Rectal smooth muscle tissue (tissue), 1 donor: ENCODE measurements around the gene KRT80.

ENCODE experiments used
- H3K27ac ChIP-seq: one replicate; pipeline ENCODE4 v1.7.0; 2013; ENCODE audit warnings: low read depth, low read length, inconsistent platforms
- H3K27me3 ChIP-seq: one replicate; pipeline ENCODE4 v1.7.0; 2013; ENCODE audit warnings: low read length; ENCODE audit not compliant: control insufficient read depth, insufficient read depth
- H3K36me3 ChIP-seq: one replicate; pipeline ENCODE4 v1.7.0; 2013; ENCODE audit warnings: low read length; ENCODE audit not compliant: control insufficient read depth, insufficient read depth
- H3K4me1 ChIP-seq: one replicate; pipeline ENCODE4 v1.7.0; 2013; ENCODE audit warnings: low read length; ENCODE audit not compliant: control insufficient read depth, insufficient read depth
- H3K4me3 ChIP-seq: one replicate; pipeline ENCODE4 v1.7.0; 2013; ENCODE audit warnings: low read length
- H3K9ac ChIP-seq: one replicate; pipeline ENCODE4 v1.7.0; 2013; ENCODE audit warnings: low read length

Gene KRT80

DNA sequence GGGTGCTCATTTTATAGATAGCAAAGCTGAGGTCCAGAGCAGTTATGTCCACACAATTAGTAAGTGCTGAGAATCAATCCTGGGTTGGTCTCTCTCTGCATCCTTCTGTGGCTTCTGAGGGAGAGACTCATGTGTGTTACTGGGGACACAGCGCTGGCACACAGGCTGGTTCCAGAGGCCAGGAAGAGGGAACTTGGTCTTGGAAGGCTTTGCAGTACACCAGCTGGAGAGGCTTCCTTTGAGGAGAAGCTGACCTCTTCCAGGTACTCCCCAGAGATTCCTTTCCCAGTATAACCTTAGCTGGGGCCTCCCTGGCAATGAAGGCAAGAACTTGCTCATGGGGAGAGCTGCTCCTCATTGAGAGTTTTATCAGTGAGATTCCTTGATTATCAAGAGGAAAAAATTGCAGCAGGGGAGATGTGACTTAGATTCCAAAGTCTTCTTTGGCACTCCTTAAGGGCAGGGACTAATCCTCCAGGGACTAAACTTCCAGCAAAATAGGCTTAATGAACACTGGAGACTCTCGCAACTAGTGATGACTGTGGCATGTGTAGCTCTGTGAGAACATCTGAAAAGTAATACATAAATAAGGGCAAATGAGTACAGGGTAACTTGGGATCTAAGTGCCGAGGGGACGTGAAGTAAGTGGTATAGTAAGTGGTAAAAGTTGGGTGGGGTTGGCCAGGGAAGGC lies 13.9 kb upstream of the KRT80 start:
- no peaks in the 10 kb centered on the region for H3K36me3 ChIP-seq
- H3K4me1 ChIP-seq: no peaks in the 10 kb centered on the region
- no peak overlapping the region for H3K4me3 ChIP-seq
- H3K27ac ChIP-seq: no peak overlapping the region
- no peaks in the 10 kb centered on the region for H3K27me3 ChIP-seq
- no peak overlapping the region for H3K9ac ChIP-seq

DNA sequence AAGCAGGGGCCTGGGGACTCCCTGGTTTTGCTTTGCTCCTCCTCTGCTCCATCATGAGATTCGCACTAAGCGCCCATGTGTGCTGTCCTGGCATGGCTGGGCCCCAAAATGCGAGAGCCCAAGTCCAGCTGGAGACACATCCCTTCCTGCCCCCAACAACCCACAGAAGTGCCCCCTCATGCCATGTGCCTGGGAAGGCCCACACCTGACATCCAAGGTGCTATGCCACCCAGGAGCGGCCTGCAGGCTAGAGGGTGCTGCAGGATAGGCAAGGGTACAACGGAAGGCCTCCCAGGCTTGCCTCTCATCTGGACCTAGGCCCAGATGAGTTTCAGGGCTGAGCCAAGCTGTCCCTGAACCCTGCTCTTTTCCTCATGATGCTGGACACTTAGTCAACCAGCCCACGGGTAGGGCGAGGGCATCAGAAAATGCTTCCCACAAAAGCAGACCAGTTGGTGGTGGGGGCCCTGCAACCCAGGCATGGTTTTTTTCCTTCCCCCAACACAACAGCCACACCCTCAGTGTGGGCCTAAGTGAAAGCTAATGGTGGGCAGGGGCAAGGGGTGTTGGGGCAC lies 13.2 kb upstream of the KRT80 start:
- Histone ChIP-seq H3K27ac (no peak overlapping the region), H3K4me1 (no peaks in the 10 kb centered on the region), H3K27me3 (no peaks in the 10 kb centered on the region), H3K36me3 (no peaks in the 10 kb centered on the region), H3K4me3 (no peak overlapping the region), H3K9ac (no peak overlapping the region)

DNA sequence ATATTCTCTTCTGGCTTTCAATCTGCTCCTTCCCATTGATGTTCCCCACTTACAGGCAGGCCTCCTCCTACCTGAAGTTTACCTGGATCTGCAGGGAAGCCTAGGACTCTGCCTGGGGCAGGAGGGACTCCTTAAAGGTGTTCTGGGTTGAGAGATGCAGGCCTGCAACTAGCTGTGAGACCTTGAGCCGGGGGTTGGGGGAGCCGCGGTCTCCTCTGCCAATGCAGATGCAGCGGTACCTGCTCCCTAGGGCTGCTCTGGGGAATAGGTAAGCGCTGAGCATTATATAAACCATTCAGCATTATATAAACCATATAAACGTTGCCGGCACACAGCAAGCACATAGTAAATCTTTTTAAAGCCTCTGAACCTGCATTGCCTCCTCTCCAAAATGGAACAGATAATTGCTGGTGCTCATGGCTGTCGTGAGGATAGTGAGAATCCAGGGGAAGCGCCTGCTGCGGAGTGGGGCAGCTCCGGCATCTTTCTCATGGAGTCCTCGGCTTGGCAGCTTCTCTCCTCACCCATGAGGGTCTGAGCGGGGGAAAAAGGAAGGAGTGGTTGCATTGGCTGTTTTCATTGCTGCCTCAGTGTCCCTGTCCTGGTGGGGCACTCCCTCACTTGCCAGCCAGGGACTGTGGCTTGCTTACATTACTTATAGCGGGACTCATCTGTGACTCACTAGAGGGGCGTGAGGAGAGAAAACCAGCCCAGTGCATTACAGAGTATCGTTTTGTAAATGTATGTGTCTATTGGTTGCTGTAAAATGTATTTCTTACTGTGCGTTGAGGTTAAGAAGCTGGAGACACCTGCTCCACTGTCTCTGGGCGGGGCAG lies 12.5 kb upstream of the KRT80 start:
- no peak overlapping the region for H3K4me3 ChIP-seq
- no peak overlapping the region for H3K9ac ChIP-seq
- H3K27me3 ChIP-seq: no peaks in the 10 kb centered on the region
- no peaks in the 10 kb centered on the region for H3K36me3 ChIP-seq
- H3K27ac ChIP-seq: no peak overlapping the region
- H3K4me1 ChIP-seq: no peaks in the 10 kb centered on the region

DNA sequence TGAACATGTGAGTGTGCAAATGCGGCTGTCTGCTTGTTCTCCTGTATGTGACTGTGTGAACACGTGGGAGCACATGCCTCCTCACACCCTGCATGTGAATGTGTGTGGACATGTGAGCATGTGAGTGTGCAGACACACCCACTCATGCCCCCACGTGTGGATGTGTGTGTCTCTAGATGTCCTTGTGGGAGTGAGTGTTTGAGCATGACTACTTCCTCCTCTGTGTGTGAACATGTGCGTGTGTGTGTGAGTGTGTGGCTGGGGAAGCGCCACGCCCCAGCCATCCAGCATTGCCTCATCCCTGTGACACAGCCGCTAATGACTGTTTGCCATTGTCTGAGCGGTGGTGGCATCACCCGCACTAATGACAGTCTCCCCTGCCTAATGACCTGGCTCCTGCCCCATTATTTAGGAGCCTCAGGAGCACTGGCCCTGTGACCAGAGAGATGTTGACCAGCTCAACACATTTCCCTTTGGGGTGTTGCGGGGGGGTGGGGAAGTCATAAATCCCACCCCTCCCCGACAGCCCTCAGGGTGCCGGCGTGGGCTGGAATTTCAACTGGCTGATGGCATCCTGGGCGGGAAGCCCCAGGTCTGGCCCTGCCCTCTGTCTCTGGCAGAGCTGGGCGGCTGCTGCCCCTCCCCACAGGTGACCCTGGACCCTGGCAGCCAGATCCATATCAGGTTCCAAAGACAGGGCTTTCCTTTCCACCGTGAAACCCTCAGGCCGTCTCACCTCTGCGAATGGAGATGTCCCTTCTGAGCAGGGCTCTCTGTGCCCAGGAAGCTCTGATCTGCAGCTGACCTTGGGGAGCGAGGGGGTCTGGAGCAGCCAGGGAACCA lies 11.5 kb upstream of the KRT80 start:
- Histone ChIP-seq H3K9ac (no peak overlapping the region), H3K36me3 (no peaks in the 10 kb centered on the region), H3K4me1 (no peaks in the 10 kb centered on the region), H3K27me3 (no peaks in the 10 kb centered on the region), H3K27ac (no peak overlapping the region), H3K4me3 (no peak overlapping the region)

DNA sequence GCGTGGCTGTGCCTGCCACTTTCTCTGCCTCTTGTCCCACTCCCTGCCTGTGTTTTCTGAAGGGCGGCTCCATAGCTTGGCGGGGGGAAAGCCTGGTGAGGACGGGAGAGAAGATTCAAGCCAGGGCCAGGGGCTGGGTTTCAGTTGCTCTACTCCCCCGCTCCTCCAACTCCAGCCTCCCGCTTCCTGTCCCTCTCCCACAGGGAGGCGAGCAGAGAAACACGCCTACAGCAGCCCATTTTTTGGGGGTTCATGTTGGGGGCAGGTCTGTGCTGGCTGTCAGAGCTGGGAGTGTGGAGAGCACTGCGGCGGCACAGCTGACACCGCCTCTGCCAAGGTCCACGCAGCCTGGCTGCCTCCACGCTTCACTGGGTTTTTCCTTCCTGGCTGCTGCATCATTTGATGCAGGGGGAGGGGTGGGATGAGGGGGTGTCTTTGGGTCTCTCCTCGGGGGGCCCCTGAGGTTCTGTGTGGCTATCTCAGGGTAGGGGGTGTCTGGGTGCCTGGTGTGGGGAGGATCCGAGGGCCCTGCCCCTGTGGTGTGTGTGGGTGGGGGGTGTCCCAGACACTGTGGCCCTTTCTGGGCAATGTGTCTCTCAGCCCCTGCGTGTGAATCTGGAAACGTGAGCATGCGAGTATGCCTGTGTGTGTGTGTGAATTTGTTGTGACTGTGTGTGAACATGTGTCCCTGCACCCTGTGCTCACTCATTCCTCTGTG lies 10.7 kb upstream of the KRT80 start:
- Histone ChIP-seq H3K4me1 (no peaks in the 10 kb centered on the region), H3K36me3 (no peaks in the 10 kb centered on the region), H3K27ac (no peak overlapping the region), H3K9ac (no peak overlapping the region), H3K27me3 (no peaks in the 10 kb centered on the region), H3K4me3 (no peak overlapping the region)

DNA sequence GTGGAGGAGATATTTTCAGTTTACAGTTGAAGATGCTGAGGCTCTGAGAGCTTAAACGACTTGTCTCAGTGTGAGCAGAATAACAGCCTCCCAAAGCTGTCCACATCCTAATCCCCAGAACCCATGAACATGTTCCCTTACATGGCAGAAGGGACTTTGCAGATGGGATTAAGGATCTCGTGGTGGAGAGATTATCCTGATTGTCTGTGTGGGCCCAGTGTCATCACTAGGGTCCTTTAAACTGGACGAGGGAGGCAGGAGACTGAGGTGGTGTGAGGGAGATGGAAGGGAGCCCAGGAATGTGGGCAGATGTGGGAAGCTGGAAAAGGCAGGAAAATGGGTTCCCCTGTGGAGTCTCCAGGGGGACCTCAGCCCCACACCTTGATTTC lies 9.6 kb upstream of the KRT80 start:
- no peak overlapping the region for H3K4me3 ChIP-seq
- no peaks in the 10 kb centered on the region for H3K36me3 ChIP-seq
- H3K27ac ChIP-seq: no peak overlapping the region
- H3K27me3 ChIP-seq: no peaks in the 10 kb centered on the region
- H3K4me1 ChIP-seq: no peaks in the 10 kb centered on the region
- no peak overlapping the region for H3K9ac ChIP-seq

DNA sequence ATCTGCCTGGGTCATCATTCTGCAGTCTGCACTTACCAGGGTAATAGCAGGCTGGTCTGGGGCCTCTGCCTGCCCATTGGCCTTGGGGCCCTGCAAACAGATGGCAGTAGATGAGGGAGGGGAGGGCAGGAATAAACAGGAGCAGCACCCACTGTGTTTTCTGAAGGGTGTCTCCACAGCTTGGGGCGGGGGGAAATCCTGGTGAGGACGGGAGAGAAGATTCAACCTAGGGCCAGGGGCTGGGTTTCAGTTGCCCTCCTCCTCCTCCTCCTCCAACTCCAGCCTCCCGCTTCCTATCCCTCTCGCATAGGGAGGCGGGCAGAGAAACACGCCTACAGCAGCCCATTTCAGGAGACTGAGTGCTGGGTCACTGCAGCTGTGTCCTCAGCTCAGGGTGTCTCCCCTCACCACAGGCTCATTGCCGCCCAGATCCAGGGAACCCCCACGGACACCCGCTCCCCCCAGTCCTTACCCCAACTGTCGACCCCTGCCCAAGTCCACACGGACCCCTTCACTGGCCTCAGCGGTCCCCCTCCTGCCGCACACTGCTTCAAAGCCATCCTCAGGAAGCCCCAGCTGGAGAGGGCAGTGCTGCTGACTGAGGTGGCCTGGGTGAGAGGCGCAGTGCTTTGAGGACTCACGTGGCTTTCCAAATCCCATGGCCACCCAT lies 9.1 kb upstream of the KRT80 start:
- H3K27ac ChIP-seq: no peak overlapping the region
- no peaks in the 10 kb centered on the region for H3K36me3 ChIP-seq
- H3K4me3 ChIP-seq: no peak overlapping the region
- no peaks in the 10 kb centered on the region for H3K4me1 ChIP-seq
- H3K9ac ChIP-seq: no peak overlapping the region
- H3K27me3 ChIP-seq: no peaks in the 10 kb centered on the region

DNA sequence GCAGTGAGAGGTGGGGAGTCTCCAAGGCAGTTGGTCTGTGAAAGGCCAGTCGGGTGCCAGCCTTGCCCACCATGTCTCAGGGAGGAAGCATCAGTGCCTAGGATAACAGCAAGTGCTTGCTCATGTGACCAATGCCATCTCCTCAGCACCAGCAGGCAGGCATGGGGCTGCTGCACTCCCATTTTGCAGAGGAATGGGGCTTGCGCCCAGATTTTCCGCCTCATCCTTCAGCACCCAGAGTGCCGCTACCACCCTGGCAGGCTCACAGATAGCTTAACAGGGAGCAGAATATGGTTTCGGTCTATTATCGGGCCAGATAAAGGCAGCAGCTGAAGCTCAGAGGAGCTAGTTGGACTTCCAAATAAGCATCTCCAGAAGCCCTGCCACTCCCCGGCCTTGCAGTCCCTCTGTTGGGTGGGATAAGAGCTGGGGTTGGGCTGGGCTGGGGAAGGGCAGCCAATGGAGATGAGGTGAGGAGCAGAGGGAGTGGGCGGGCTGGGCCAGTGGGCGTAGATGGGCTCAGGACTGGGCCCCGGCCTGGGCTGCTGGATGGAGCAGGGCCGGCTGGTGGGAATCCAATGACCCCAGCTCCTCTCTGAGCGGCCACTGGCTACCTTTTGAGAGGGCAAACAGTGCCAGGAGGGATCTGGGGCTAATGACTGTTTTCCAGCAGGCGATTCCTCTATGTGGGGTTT lies 8.4 kb upstream of the KRT80 start:
- no peak overlapping the region for H3K9ac ChIP-seq
- no peaks in the 10 kb centered on the region for H3K4me1 ChIP-seq
- no peaks in the 10 kb centered on the region for H3K27me3 ChIP-seq
- no peak overlapping the region for H3K4me3 ChIP-seq
- no peak overlapping the region for H3K27ac ChIP-seq
- H3K36me3 ChIP-seq: no peaks in the 10 kb centered on the region

DNA sequence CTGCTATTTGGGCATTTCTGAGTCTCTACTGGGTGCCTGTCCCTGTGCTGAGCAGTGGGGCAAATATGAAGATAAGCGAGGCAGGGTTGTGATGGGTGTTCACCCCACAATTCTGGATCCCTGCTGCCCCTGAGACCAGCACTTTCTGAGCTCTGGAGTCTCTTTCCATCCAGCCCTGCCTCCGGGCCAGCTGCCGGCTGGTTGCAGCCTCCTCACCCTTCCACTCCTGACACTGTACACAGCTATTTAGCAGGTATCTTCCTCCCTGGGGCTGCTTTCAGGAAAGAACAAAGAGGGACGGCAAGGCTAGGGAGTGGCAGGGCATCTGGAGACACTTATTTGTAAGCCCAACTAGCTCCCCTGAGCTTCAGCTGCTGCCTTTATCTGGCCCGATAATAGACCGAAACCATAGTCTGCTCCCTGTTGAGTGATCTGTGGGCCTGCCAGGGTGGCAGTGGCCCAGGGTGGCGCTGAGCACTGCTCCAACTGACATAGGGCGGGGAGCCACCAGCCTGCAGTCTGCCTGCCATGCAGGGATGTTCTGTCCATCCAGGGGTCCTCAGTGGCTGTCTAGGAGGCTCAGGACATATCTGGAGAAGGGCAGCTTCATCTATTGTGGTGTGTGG lies 7.6 kb upstream of the KRT80 start:
- H3K9ac ChIP-seq: no peak overlapping the region
- H3K4me1 ChIP-seq: peaks cover 2% of the 10 kb centered on the region
- no peaks in the 10 kb centered on the region for H3K36me3 ChIP-seq
- H3K4me3 ChIP-seq: no peak overlapping the region
- no peak overlapping the region for H3K27ac ChIP-seq
- no peaks in the 10 kb centered on the region for H3K27me3 ChIP-seq

DNA sequence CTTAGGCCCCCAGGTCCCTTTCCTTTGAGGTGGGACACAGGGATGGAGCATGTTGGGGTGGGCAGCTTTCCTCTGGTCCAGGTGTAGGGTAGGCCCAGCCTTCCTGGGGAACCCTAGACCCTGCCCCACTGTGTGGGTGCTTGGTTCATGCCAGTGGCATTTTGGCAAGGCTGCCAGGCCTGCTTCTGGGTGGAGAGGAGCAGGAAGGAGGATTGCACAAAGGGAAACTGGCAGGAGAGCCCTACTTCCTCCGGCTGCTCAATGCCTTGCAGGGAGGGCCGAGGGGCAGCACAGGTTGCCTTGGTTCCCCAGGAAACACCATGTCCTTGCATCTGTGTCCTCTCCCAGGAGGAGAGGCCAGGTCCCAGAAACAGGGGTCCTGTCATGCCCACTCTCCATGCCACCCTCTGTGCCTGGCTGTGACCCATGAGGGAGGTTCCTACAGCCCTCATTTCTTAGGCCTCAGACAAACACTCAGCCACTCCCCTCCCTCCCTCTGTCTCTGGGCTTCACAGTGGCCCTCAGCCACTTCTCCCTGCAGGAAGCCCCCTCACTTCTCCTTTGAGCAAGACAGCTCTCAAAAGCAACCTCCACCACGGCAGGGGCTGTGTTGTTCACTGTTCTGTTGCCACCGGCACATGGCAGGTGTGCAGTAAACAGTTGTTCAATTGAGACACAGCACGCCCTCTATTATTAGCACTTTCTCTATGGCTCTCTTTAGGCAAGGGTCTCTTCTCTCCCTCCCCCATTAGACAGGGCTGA lies 6.8 kb upstream of the KRT80 start:
- Histone ChIP-seq H3K4me3 (no peak overlapping the region), H3K36me3 (no peaks in the 10 kb centered on the region), H3K27ac (no peak overlapping the region), H3K9ac (no peak overlapping the region), H3K27me3 (no peaks in the 10 kb centered on the region), H3K4me1 (peaks cover 8% of the 10 kb centered on the region)
